GM21423 (cell line): ENCODE measurements around the gene SYCP2L.
"Not testable (repeated sequence)": the region's sequence is repeated elsewhere in the genome, so short reads cannot be mapped to it uniquely, and the experiment has no call there.

Experiments
- ATAC-seq: cut with Tn5 transposase; IDR thresholded peaks from one replicate; pipeline ENCODE4 v1.9.1; 2021; ENCODE audit warnings: mild to moderate bottlenecking, moderate library complexity; ENCODE audit not compliant: unreplicated experiment

Gene SYCP2L

GRCh38 chr6:10886691-10887502, at the start of gene SYCP2L:
Gene SYCP2L (plus strand): TSS chr6:10887052. CDS start chr6:10887127, 75 bp downstream.
- peak; percentile 56 for ATAC-seq

GRCh38 chr6:10837622-10837994, 49.2 kb upstream of the SYCP2L start:
- ATAC-seq = no peak

- peak; percentile 78 for ATAC-seq
These were observed 48.7 kb upstream of the SYCP2L start, which contains the start of gene MAK for GRCh38 chr6:10837995-10838793. Gene MAK (minus strand): TSS chr6:10838539. CDS start chr6:10830648, 7,891 bp downstream.

DNA sequence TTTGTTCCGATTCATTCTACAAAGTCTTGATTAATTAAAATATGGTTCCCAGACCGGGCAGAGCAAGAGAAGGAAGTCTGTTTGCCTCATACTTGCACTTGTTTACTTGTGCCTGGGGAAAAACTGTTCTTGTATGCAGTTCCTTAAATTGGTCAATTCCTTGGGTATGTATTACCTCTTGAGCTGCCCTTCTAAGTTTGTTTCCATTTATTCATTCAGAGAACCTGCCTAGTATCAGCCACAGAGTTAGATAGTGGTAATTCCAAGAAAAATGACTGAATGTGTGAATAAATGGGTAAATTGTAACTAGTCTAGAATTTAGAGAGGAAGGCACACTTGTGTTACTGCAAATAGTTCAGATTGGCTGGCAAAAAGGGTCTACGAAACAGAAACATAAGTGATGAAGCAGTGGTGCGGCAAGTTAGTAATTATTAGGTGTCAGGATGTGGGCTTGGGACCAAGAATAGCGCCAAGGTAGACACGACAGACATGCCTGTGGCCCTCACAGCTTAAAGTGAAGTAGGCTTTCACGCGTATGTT, 48.0 kb upstream of the SYCP2L start:
- ATAC-seq = peak; percentile 71

DNA sequence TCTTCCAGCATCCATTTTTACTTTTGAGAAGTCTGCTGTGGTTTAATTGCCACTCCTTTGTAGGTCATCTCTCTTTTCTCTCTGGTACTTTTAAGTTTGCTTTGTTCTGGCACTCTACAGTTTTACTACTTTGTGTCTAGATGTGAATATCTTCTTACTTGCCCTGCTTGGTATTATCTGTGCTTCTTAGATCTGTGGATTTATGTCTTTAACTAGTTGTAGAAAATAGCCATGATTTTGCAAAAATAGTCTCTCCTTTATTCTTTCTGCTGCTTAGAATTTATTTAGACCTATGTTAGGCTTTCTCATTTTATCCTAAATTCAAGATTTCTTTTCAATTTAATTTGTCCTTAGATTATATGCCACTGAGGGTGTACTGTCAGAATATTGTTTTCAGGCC, 43.3 kb upstream of the SYCP2L start:
- ATAC-seq = no peak

DNA sequence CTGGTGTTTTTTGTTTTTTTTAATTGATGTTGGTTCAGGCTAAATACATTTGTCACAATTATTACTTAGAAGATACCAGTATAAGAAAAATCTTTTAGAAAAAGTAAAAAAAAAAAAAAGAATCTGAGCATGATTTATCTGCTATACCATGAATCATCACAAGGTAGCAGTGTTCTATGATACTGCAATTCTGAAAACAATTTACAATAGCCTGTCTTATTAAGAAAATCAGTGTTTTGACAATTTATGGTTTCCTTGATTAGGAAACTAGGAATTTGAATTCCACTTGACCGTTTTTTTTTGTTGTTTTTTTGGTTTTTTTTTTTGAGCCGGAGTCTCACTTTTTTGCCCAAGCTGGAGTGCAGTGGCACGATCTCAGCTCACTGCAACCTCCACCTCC, 39.2 kb upstream of the SYCP2L start:
- ATAC-seq = no peak

DNA sequence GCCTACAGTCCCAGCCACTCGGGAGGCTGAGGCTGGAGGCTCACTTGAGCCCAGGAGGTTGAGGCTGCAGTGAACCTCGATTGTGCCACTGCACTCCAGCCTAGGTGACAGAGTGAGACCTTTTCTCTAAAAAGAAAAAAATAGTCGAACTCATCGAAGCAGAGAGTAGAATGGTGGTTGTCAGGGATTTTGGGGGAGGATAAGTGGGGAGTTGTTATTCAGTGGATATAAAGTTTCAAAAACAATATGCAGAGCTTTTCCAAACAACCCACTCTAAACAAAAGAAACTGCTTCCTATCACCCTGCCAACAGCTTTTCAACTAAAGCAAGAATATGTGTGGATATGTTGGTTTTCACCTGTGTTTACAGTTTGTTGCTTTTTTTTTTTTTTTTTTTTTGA, 37.0 kb upstream of the SYCP2L start:
- no peak for ATAC-seq

- no peak for ATAC-seq
These were observed 36.1 kb upstream of the SYCP2L start for GRCh38 chr6:10850728-10851127.

- no peak for ATAC-seq
These were observed 34.4 kb upstream of the SYCP2L start for GRCh38 chr6:10852361-10852960.

DNA sequence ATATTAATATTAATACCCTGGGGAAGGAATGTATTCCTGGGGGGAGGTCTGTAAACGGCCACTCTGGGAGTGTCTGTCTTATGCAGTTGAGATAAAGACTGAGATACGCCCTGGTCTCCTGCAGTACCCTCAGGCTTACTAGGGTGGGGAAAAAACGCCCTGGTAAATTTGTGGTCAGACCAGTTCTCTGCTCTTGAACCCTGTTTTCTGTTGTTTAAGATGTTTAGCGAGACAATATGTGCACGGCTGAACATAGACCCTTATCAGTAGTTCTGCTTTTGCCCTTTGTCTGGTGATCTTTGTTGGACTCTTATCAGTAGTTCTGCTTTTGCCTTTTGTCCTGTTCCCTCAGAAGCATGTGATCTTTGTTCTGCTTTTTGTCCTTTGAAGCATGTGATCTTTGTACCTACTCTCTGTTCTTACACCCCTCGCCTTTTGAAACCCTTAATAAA, 33.0 kb upstream of the SYCP2L start:
- ATAC-seq = not testable (repeated sequence)

DNA sequence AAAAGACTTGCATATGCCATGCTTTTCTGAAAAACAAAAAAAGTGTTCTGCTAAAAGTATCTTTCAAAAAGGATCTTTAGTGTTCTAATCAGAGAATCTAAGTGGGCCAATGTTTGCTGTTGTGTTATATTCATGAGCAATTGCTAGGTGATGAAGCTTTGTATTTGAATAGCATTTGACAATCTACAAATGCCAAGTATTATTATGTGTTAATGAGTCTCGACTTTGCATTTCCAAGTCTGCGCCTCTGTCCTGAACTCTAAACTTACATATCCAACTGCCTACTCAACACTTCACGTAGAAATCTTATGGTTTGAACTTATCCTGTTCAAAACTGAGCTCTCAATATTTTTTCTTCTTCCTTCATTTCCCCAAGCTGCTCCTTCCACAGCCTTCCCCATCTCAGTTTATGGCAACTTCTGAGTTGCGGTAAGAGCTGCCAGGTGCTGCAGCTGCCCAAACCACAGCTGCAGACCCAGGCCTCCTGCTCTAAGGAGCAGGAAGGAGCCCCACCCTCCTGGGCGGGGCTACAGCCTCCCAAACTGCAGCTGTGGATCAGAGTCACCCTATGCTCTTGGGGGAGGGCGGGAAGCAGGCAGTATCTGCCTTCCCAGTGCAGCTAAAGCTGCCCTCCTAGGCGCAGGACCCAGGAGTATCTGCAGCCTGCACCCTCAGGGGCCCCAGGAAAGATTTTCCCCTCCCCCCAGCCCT, 31.8 kb upstream of the SYCP2L start:
- ATAC-seq = no peak

DNA sequence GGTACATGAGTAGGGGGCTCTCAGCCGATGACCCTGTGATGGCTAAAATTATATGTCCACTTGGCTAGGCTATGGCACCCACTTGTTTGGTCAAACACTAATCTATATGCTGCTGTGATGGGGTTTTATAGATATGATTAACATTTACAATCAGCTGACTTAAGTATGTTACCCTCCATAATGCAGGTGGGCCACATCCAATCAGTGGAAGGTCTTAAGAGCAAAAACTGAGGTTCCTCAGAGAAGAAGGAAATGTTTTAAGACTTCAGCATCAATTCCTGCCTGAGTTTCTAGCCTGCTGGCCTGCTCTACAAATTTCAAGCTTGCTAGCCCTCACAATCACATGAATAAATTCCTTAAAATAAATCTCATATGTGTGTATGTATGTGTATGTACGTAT, 29.6 kb upstream of the SYCP2L start:
- no peak for ATAC-seq

DNA sequence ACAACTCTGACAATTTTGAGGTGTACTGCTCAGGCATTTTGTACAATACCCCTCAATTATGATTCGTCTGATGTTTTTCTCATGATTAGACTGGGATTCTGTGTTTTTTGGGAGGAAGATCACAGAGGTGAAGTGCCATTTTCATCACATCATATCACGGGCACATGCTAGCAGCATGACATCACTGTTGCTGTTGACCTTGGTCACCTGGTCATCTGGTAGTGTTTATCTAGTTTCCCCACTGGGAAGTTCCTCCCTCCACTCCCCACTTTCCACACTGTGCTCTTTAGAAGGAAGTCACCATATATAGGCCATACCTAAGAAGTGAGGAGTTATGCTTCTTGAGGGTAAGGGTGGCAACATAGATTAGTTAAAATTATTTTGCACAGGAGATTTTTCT, 25.8 kb upstream of the SYCP2L start:
- ATAC-seq = no peak

DNA sequence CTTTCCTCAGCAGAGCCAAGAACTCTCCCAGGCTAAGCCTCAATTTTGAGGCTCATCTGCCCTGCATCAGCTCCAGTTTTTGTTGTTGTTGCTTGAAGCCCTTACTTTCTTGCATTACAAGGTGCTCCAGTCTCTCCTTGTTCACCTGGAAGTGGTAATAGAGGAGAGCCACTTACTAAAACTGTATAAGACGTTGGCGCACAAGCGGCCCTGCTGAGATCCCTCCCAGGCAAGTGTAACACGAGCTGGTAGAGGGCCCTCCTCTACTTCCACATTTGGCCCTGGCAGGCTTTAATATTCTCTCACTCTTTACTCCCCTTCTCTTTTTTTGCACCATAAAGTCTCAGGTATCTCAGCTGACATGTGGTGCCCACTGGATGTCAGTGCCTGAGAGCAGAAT, 24.5 kb upstream of the SYCP2L start:
- no peak for ATAC-seq

- not testable (repeated sequence) for ATAC-seq
These were observed 23.8 kb upstream of the SYCP2L start for GRCh38 chr6:10863031-10863430.

DNA sequence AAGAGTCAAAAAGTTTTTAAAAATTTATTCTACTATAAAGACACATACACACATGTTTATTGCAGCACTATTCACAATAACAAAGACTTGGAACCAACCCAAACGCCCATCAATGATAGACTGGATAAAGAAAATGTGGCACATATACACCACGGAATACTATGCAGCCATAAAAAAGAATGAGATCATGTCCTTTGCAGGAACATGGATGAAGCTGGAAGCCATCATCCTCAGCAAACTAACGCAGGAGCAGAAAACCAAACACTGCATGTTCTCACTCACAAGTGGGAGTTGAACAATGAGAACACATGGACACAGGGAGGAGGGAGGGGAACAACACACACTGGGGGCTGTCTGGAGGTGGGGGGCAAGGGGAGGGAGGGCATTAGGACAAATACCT, 20.1 kb upstream of the SYCP2L start:
- not testable (repeated sequence) for ATAC-seq

GRCh38 chr6:10867952-10868351, 18.9 kb upstream of the SYCP2L start:
- ATAC-seq = no peak

DNA sequence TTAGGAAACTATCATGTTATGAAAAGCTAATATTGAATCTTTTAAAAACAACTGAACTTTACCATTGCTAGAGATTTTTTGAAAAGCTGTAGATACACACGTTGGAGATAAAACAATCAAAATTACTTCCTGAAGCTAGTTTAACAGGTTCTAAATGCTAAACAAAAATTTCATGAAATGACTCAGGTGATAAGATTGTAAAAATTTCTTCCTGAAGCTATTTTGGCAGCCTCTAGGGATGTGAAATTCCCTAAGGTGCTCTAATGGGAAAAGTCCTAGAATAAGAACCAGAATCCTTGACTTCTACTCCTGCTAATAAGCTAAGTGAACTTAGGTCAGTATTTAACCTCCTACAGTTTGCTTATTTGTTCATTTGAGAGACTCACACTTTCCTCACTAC, 13.5 kb upstream of the SYCP2L start:
- ATAC-seq = no peak

GRCh38 chr6:10874207-10874606, 12.6 kb upstream of the SYCP2L start:
- no peak for ATAC-seq

GRCh38 chr6:10875026-10875425, 11.8 kb upstream of the SYCP2L start:
- no peak for ATAC-seq

- no peak for ATAC-seq
These were observed 9.8 kb upstream of the SYCP2L start for GRCh38 chr6:10877012-10877411.
